GM23248 (cell line): ENCODE results near the gene ENTHD1.

Experiments used
- EZH2 ChIP-seq: fragments of 200-600 bp; sonication (generic); IDR thresholded peaks from 2 replicates; pipeline ENCODE4 v1.6.1; 2018; ENCODE audit warnings: antibody characterized with exemption, mild to moderate bottlenecking; ENCODE audit not compliant: insufficient read depth, poor library complexity, severe bottlenecking
- EZH2phosphoT487 ChIP-seq: fragments of 200-600 bp; sonication (generic); IDR thresholded peaks from 2 replicates; pipeline ENCODE4 v1.6.1; 2018; ENCODE audit warnings: antibody characterized with exemption, moderate library complexity, mild to moderate bottlenecking, low read depth; ENCODE audit not compliant: insufficient read depth

DNA sequence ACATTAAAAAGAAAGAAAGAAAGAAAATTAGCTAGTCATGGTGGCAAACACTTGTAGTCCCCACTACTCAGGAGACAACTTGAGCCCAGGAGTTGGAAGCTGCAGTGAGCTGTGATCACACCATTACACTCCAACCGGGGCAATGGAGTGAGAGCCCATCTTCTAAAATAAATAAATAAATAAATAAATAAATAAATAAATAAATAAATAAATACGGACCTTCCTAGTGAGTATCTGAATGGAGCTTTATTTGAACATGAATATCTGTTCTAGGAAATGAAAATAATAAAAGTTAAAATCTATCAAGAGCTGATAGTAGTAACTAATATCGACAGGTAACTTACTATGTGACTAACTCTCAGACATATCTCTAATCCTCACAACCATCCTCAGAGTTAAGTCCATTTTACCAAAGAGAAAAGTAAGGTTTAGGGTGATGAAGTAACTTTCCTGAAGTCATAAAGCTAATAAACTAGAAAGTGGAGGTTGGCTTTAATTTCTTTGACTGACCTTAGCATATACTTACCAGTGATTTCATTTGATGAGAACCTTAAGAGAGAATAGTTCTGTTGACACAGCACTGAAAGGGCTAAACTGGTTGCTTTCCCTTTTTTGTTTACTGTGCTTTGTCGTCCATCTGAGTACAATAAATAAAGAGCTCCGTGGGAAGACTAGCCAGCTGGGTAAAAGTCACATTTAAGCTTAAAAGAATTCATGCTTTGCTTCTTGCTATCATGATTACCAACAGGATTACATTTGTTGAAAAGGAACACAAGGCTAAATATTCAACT is 22.4 kb downstream of the ENTHD1 start:
- TF ChIP-seq EZH2phosphoT487, result no peak
- no peak for TF ChIP-seq EZH2
